ENCODE data around the gene RP9.
"Not testable (repeated sequence)": the region's sequence is repeated elsewhere in the genome, so short reads cannot be mapped to it uniquely, and the experiment has no call there.

The RP9 gene

GRCh38 chr7:33101906-33102305, 7.3 kb downstream of the RP9 start:
- no peak for DNase-seq (ENCODE audit: low read depth, low spot score)

GRCh38 chr7:33100770-33101169, 8.4 kb downstream of the RP9 start:
- no peak for DNase-seq (ENCODE audit: low read depth, low spot score)

- DNase-seq (ENCODE audit: low read depth, low spot score): no peak
These were observed 9.9 kb downstream of the RP9 start for GRCh38 chr7:33099154-33099940.

- DNase-seq (ENCODE audit: low read depth, low spot score): not testable (repeated sequence)
These were observed 14.4 kb downstream of the RP9 start for GRCh38 chr7:33094745-33095275.

- no peak for DNase-seq (ENCODE audit: low read depth, low spot score)
These were observed 15.9 kb downstream of the RP9 start for GRCh38 chr7:33093266-33093665.

- DNase-seq (ENCODE audit: low read depth, low spot score): peak; percentile 28
These were observed 17.5 kb downstream of the RP9 start for GRCh38 chr7:33091641-33092191.

GRCh38 chr7:33091111-33091531, 18.1 kb downstream of the RP9 start:
- DNase-seq (ENCODE audit: low read depth, low spot score): no peak

- no peak for DNase-seq (ENCODE audit: low read depth, low spot score)
These were observed 20.1 kb downstream of the RP9 start for GRCh38 chr7:33089142-33089541.

- DNase-seq (ENCODE audit: low read depth, low spot score): no peak
These were observed 21.3 kb downstream of the RP9 start for GRCh38 chr7:33087858-33088257.

- DNase-seq (ENCODE audit: low read depth, low spot score): no peak
These were observed 21.8 kb downstream of the RP9 start for GRCh38 chr7:33087356-33087755.

- DNase-seq (ENCODE audit: low read depth, low spot score): no peak
These were observed 29.2 kb downstream of the RP9 start for GRCh38 chr7:33079763-33080690.

GRCh38 chr7:33079096-33079495, 30.1 kb downstream of the RP9 start:
- DNase-seq (ENCODE audit: low read depth, low spot score): no peak

GRCh38 chr7:33076737-33077136, 32.5 kb downstream of the RP9 start:
- DNase-seq (ENCODE audit: low read depth, low spot score): no peak

- no peak for DNase-seq (ENCODE audit: low read depth, low spot score)
These were observed 33.2 kb downstream of the RP9 start for GRCh38 chr7:33075818-33076518.

- no peak for DNase-seq (ENCODE audit: low read depth, low spot score)
These were observed 36.0 kb downstream of the RP9 start for GRCh38 chr7:33073243-33073642.

GRCh38 chr7:33072471-33072870, 36.7 kb downstream of the RP9 start:
- no peak for DNase-seq (ENCODE audit: low read depth, low spot score)

- no peak for DNase-seq (ENCODE audit: low read depth, low spot score)
These were observed 38.4 kb downstream of the RP9 start for GRCh38 chr7:33070831-33071230.

GRCh38 chr7:33070277-33070676, 38.9 kb downstream of the RP9 start:
- no peak for DNase-seq (ENCODE audit: low read depth, low spot score)

- no peak for DNase-seq (ENCODE audit: low read depth, low spot score)
These were observed 41.3 kb downstream of the RP9 start for GRCh38 chr7:33067921-33068320.

- DNase-seq (ENCODE audit: low read depth, low spot score): no peak
These were observed 42.4 kb downstream of the RP9 start for GRCh38 chr7:33066771-33067170.

GRCh38 chr7:33065981-33066380, 43.2 kb downstream of the RP9 start:
- DNase-seq (ENCODE audit: low read depth, low spot score): no peak

Data from ELF-1 (cell line).